Coronary artery (tissue), 2 donors: ENCODE measurements around the gene PDRG1.

Experiments
- DNase-seq: peaks from one replicate; pipeline ENCODE4 v3.0.0-alpha.2; 2017; ENCODE audit warnings: low spot score
- H3K27ac ChIP-seq, 2 donors: fragments of 200-600 bp; sonication (generic); one replicate each; pipeline ENCODE4 v1.5.1; 2016 to 2019
- H3K4me3 ChIP-seq: fragments of 200-600 bp; sonication (generic); 2 replicates; pipeline ENCODE4 v1.5.1; 2016; ENCODE audit warnings: mild to moderate bottlenecking, moderate library complexity
- CTCF ChIP-seq: fragments of 200-600 bp; sonication (generic); IDR thresholded peaks from one replicate; pipeline ENCODE4 v1.5.1; 2019; ENCODE audit warnings: antibody characterized with exemption

PDRG1 gene

GRCh38 chr20:31968291-31969126 is 16.7 kb upstream of the PDRG1 start:
- no peak overlapping the region for H3K27ac ChIP-seq
- no peak for TF ChIP-seq CTCF
- no peak for DNase-seq
- peak overlapping the region; percentile 59 for H3K4me3 ChIP-seq

- Histone ChIP-seq H3K4me3 (peak within 1 kb of the TSS; percentile 59), H3K27ac (no peak within 1 kb of the TSS)
- no peak for TF ChIP-seq CTCF
- DNase-seq: no peak
These were observed 16.0 kb upstream of the PDRG1 start, which contains the start of gene XKR7 for GRCh38 chr20:31967830-31968249. Gene XKR7 (plus strand): TSS chr20:31968151. CDS start chr20:31968176, 25 bp downstream.

- DNase-seq: no peak
- TF ChIP-seq CTCF: no peak
- no peak overlapping the region for H3K4me3 ChIP-seq
- no peak overlapping the region for H3K27ac ChIP-seq
These were observed 15.3 kb upstream of the PDRG1 start for GRCh38 chr20:31966991-31967655.

GRCh38 chr20:31963889-31964288 is 12.0 kb upstream of the PDRG1 start:
- H3K4me3 ChIP-seq: no peak overlapping the region
- DNase-seq: no peak
- TF ChIP-seq CTCF: no peak
- no peak overlapping the region for H3K27ac ChIP-seq

- Histone ChIP-seq H3K4me3 (no peak overlapping the region), H3K27ac (no peak overlapping the region)
- DNase-seq: no peak
- TF ChIP-seq CTCF: no peak
These were observed 10.9 kb upstream of the PDRG1 start for GRCh38 chr20:31962761-31963160.

- Histone ChIP-seq H3K27ac (no peak overlapping the region), H3K4me3 (no peak overlapping the region)
- no peak for TF ChIP-seq CTCF
- DNase-seq: no peak
These were observed 5.0 kb upstream of the PDRG1 start for GRCh38 chr20:31956556-31957526.
